Measurements from ENCODE around the gene CCDC18.
"Not testable (repeated sequence)": the region's sequence is repeated elsewhere in the genome, so short reads cannot be mapped to it uniquely, and the experiment has no call there.

The CCDC18 gene

GRCh38 chr1:93239863-93240262, 59.3 kb downstream of the CCDC18 start:
- no peak for DNase-seq

DNA sequence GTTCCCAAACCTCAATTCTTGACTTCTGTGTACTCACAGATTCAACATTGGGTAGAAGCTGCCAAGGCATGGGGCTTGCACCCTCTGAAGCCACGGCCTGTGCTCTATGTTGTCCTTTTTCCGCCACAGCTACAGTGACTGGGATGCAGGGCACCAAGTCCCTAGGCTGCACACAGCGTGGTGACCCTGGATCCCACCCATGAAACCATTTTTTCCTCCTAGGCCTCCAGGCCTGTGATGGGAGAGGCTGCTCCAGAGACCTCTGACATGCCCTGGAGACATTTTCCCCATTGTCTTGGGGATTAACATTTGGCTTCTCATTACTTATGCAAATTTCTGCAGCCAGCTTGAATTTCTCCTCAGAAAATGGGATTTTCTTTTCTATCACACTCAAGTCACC, 62.7 kb downstream of the CCDC18 start:
- not testable (repeated sequence) for DNase-seq

GRCh38 chr1:93244298-93245069, 64.0 kb downstream of the CCDC18 start:
- no peak for DNase-seq

DNA sequence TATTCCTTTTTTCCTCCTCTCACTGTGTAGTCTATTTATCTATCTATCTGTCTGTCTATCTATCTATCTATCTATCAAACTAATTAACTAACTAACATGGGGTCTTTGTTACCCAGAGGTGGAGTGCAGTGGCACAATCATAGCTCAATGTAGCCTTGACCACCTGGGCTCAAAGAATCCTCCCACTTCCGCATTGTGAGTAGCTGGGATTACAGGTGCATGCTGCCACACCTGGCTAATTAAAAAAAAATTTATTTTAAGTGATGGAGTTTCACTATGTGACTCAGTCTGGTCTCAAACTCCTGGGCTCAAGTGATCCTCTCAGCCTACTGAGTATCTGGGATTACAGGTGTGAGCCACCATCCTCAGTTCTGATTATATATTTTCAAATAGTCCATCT, 71.4 kb downstream of the CCDC18 start:
- DNase-seq, result no peak

GRCh38 chr1:93252598-93252997, 72.1 kb downstream of the CCDC18 start:
- no peak for DNase-seq

GRCh38 chr1:93253516-93253915, 73.0 kb downstream of the CCDC18 start:
- no peak for DNase-seq

DNA sequence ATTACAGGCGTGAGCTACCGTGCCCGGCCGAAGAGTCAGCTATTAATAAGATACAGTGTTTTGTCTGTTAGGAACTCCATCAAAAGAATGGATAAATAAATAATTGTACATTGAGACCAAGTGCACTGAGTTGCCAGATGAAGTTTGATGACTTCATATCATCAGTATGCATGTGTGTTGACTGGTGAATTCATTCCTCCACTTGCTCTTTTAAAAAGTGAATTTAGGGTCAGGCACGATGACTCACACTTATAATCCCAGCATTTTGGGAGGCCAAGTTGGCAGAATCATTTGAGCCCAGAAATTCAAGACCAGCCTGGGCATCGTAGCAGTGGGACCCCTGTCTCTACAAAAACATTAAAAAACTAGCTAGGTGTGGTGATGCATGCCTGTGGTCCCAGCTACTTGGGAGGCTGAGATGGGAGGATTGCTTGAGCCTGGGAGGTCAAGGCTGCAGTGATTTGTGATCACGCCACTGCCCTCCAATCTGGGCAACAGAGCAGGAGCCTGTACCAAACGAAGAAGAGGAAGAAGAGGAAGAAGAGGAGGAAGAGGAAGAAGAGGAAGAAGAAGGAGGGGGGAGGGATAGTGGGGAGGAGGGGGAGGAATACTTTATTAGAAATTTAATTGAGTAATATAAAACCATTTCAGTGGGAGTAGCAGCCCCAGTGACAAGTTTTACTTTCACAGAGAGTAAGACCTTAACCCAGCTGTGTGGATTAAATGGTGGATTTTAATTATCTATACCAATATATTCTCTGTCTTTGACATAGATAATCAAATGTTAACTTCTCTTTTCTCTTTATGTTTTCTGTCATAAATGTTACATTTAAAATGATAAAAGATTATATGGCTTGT, 74.9 kb downstream of the CCDC18 start:
- DNase-seq, result no peak

- no peak for DNase-seq
These were observed 75.9 kb downstream of the CCDC18 start for GRCh38 chr1:93256433-93256832.

GRCh38 chr1:93257889-93258288, 77.4 kb downstream of the CCDC18 start:
- no peak for DNase-seq

- not testable (repeated sequence) for DNase-seq
These were observed 80.2 kb downstream of the CCDC18 start for GRCh38 chr1:93260726-93261125.

GRCh38 chr1:93262645-93263044, 82.1 kb downstream of the CCDC18 start:
- no peak for DNase-seq

- DNase-seq, result not testable (repeated sequence)
These were observed 88.4 kb downstream of the CCDC18 start for GRCh38 chr1:93268888-93269287.

DNA sequence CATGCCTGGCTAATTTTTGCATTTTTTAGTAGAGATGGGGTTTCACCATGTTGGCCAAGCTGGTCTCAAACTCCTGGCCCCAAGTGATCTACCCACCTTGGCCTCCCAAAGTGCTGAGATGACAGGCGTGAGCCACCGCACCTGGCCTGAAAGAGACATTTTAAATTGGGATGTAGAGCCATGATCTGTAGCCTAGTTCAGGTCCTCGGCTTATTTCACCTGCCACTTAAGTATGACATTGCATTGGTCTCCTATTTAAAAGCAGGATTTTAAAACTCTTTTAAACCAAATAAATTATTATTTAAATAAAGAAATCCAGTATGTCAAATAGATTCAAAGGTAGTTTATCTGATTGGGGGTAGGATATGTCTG, 94.7 kb downstream of the CCDC18 start:
- not testable (repeated sequence) for DNase-seq

DNA sequence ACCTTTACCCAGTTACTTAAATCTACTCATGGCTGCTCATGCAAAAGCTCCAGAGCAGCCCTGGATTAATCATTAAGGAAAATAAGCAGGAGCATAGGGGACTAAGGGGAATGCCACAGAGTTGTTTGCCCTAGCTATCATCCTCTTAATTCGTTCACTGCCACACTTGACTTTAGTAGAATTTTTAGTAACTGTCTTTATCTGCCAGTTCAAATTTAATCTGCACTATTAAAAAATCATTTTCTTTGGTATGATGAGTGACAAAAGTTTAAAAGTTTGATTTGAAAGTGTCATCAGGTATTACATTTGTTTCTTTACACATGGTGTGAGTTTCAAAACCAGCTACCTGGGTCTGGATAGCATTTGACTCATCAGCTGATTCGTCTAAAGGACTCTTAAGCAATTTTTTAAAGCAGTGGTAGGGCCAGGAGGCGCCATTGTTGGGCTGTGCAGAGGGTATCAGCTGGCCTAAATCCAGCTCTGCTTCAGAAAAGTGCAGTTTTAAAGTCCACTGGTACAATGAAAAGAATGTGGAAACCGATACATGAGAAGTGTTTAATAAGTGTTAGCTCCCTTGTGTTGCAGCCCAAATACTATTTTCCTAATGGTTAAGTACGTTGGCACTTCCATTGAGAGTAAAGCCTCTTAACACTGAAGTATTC, 95.2 kb downstream of the CCDC18 start:
- no peak for DNase-seq

DNA sequence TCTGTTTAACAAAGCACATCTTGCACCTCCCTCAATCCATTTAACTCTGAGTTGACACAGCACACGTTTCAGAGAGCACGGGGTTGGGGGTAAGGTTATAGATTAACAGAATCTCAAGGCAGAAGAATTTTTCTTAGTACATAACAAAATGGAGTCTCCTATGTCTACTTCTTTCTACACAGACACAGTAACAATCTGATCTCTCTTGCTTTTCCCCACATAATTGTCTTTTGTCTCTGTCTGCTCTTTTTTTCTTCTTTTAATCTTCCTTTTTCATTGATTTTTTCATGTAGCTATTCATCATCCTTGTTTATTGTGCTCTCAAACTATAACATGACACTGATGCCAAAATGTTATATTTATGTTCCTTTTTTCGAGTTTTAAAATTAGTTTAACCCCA, 97.0 kb downstream of the CCDC18 start:
- DNase-seq, result not testable (repeated sequence)

- DNase-seq, result no peak
These were observed 103.0 kb downstream of the CCDC18 start for GRCh38 chr1:93283496-93283895.

DNA sequence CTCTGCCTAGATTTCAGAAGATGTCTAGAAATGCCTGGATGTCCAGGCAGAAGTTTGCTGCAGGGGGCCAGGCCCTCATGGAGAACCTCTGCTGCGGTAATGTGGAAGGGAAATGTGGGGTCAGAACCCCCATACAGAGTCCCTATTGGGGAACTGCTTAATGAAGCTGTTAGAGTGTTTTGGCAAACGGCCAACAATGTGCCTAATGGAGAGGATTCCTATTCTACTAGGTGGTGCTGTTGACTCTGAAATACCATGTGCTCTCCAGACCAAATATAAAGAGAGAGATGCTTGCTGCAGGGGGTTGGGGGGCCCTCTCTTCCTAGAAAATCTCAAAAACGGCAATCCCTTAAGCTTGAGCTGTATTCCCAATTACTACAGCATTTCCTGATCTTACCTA, 108.0 kb downstream of the CCDC18 start:
- no peak for DNase-seq

- no peak for DNase-seq
These were observed 116.1 kb downstream of the CCDC18 start for GRCh38 chr1:93296555-93297154.

DNA sequence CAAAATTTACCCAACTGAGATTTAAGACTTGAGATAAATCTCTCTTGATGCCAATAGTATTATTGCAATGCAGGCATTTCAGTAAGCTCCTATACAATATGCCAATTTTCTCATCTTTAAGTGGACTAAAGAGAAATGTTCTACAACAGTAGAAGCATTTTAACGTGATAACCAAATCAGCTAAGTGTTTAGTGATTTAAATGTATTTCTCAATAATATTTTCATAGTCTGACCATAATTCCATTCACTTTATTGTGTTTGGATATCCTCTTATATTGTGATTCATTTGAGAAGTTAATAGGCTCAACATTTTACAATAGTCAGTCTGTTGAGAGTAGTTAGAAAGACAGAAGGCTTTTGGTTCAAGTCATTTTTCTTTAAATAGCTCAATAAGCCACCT, 120.6 kb downstream of the CCDC18 start:
- no peak for DNase-seq

- no peak for DNase-seq
These were observed 121.6 kb downstream of the CCDC18 start for GRCh38 chr1:93302078-93302477.

- DNase-seq, result peak; percentile 11
These were observed 124.2 kb downstream of the CCDC18 start for GRCh38 chr1:93304716-93305138.

DNA sequence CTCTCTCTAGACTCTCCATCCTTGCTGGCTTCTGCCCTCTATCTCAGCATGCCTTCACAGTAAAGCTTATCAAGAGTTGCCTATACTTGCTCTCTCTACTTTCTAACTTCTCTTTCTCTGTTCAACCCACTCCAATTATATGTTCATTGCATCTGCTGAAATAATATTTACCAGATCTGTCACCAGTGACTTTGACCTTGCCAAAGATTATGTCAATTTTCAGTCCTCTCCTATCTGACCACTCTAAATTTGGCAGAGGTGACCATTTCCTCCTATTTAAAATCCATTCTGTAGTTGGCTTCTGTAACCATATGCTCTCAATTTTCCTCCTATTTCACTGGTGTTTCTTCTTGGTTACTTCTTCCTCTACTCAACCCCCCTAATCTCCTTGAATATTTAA, 126.4 kb downstream of the CCDC18 start:
- DNase-seq, result no peak

- no peak for DNase-seq
These were observed 132.5 kb downstream of the CCDC18 start for GRCh38 chr1:93313026-93313425.
